ENCODE measurements around the gene EXOC3. TPM values are rescaled to one million over a fixed set of nuclear protein-coding genes. Genes with fewer than 3 reads are reported as not detected.

The EXOC3 gene
- total and polyA plus RNA-seq, 12 donors = 29.0 to 44.7 (median 40.0) TPM

DNA sequence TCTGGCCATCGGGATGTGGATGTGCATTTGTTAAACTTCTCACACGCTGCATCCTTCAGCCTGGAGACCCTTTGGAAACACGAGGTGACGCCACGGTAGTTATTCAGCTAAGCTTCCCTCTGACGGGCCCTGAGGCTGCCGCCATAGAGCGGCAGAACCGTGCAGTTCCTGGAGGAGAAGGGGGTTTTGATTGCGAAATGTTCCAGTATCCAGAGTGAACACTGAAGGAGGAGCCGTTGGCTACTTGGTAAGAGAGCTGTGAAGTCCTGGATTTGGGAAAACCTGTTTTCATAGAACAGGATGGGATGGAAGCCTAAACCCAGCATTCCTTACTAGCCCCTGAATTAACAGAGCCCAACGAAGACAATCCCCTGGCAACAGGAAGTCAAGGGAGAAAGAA, 23.0 kb upstream of the EXOC3 start:
- H3K4me3 ChIP-seq = no peak overlapping the region
- H3K36me3 ChIP-seq = no peaks in the 10 kb centered on the region
- H3K9me3 ChIP-seq = no peaks in the 10 kb centered on the region
- ATAC-seq (no peak), DNase-seq (no peak)
- 80 to 84% methylated on average over 12 of the region's 12 CpGs for WGBS, 2 donors
- no peak for TF ChIP-seq CTCF (IDR thresholded peaks at IDR 0.05)
- intact Hi-C loops (cut with DNase I) = no loop called here
- H3K27me3 ChIP-seq = peaks cover 0 to 6% (median 0%) of the 10 kb centered on the region in 7 donors
- no peak overlapping the region for H3K27ac ChIP-seq
- H3K4me1 ChIP-seq = peaks cover 0 to 6% (median 0%) of the 10 kb centered on the region in 9 donors

- no peak for TF ChIP-seq CTCF (IDR thresholded peaks at IDR 0.05)
- peaks cover 0 to 5% (median 0%) of the 10 kb centered on the region in 9 donors for H3K4me1 ChIP-seq
- no peak for DNase-seq
- ATAC-seq = no peak
- H3K27ac ChIP-seq = no peak overlapping the region
- H3K36me3 ChIP-seq = no peaks in the 10 kb centered on the region
- H3K9me3 ChIP-seq = no peaks in the 10 kb centered on the region
- intact Hi-C loops (cut with DNase I) = no loop called here
- WGBS, 2 donors = 93% methylated on average over 51 to 52 of the region's 52 CpGs
- no peak overlapping the region for H3K4me3 ChIP-seq
- peaks cover 0 to 7% (median 0%) of the 10 kb centered on the region in 7 donors for H3K27me3 ChIP-seq
Measured at GRCh38 chr5:420632-421286, 22.2 kb upstream of the EXOC3 start.

DNA sequence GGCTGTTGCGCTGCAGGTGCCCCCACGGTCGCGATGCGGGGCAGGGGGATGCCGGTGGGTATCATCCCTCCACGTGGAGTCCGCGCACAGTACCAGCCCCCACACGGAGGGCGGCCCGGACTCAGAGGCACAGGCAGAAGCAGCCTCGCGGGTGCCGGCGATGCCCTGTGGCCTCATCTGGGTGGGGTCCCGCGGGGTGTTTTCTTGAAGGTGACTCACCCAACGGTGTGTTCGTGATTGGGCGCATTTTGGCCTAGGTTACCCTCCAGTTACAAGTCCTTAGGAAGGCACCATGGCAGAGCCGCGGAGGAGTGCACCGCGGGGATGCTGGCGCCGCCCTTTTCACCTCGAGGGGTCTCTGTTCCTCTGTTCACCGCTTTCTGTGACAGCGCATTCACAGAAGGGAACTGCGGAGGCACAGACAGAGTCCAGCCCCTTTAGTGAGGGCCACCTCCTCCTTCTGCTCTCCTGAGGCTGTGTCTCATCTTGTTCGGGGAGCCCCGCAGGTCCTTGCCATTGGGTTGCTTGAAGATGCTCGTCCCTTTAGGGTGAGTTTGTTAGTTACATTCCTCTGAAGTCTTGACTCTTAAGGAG, 21.6 kb upstream of the EXOC3 start:
- Histone ChIP-seq H3K27me3 (peaks cover 0 to 7% (median 0%) of the 10 kb centered on the region in 7 donors), H3K36me3 (no peaks in the 10 kb centered on the region), H3K4me3 (no peak overlapping the region), H3K27ac (no peak overlapping the region), H3K9me3 (no peaks in the 10 kb centered on the region), H3K4me1 (no peaks in the 10 kb centered on the region)
- no peak for DNase-seq
- intact Hi-C loops (cut with DNase I) = no loop called here
- ATAC-seq = peak in 1 of 8 donors; percentile 40
- no peak for TF ChIP-seq CTCF (IDR thresholded peaks at IDR 0.05)
- WGBS, 2 donors = 89 to 91% methylated on average over 34 of the region's 34 CpGs

- Histone ChIP-seq H3K27me3 (peaks cover 0 to 7% (median 0%) of the 10 kb centered on the region in 7 donors), H3K9me3 (no peaks in the 10 kb centered on the region), H3K4me3 (no peak overlapping the region), H3K4me1 (no peaks in the 10 kb centered on the region), H3K27ac (no peak overlapping the region), H3K36me3 (no peaks in the 10 kb centered on the region)
- ATAC-seq (no peak), DNase-seq (no peak)
- TF ChIP-seq CTCF (IDR thresholded peaks at IDR 0.05) = no peak
- intact Hi-C loops (cut with DNase I) = no loop called here
- WGBS, 2 donors = 78 to 81% methylated on average over 13 of the region's 13 CpGs
Measured at GRCh38 chr5:421901-422300, 21.1 kb upstream of the EXOC3 start.

All from heart right ventricle (tissue), 16 donors.